Measurements from ENCODE around the gene VPS37C.
"Not testable (repeated sequence)": the region's sequence is repeated elsewhere in the genome, so short reads cannot be mapped to it uniquely, and the experiment has no call there.

DNA sequence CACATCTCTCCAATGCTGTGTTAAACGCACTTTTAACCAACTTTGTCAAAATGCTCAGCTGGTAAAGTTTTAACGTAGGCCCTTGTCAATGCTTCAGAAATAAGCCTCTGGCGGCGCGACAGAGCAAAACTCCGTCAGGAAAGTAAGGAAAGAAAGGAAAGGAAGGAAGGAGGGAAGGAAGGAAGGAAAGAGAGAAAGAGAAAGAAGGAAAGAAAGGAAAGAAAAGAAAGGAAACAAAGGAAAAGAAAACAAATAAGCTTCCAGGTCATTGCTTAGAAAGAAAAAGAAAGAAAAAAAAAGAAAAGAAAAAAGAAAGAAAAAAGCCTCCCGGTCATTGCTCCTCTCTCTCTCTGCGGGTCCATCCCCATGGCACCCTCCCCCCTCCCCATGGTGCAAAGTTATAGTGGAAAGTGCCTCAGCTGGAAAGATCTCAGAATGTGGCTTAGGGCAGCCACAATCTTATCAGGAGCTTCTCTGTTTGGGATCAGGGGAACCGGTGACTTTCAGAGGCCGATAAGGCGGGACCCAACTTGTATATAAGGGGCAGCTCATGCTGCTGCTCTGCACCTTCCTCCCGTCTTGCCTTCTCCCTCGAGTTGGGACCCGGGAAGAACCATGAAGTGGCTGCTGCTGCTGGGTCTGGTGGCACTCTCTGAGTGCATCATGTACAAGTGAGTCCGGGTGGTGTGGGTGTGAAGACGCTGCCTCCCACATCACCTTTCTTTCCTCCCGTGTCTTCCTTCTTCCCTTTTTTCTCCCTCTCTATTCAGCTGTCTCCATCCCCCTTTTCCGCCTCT is 41.9 kb upstream of the VPS37C start, which contains the start of gene PGA3:
- TF ChIP-seq EP300, POLR2A, POLR2AphosphoS5 (IDR thresholded peaks at IDR 0.05): not testable (repeated sequence)
